Right lobe of liver (tissue), 6 donors: Measurements from ENCODE around the gene GRB10. TPM values are rescaled to one million over a fixed set of nuclear protein-coding genes. Genes with fewer than 3 reads are reported as not detected.
A peak's percentile ranks its signal among the peaks of the same experiment; 100 is the strongest.

ENCODE experiments used
- ATAC-seq, 4 donors: fragments of 200-7000 bp; cut with Tn5 transposase; one replicate each; pipeline ENCODE4 v1.9.1; 2020; ENCODE audit warnings: mild to moderate bottlenecking in 4 of 4, moderate library complexity in 4 of 4
- DNase-seq, 3 donors: peaks; one replicate each; pipeline ENCODE4 v3.0.0-alpha.2; 2020
- H3K27ac ChIP-seq, 3 donors: fragments of 200-600 bp; one replicate each; pipeline ENCODE4 v1.8.0; 2022
- H3K27me3 ChIP-seq, 2 donors: fragments of 200-600 bp; one replicate each; pipeline ENCODE4 v1.8.0; 2022
- H3K36me3 ChIP-seq, 4 donors: fragments of 200-600 bp; sonication (generic) in 1 of 4; one replicate each; pipeline versions ENCODE4 v1.5.1 to v1.8.0; 2017 to 2022; ENCODE audit warnings: control low read depth in 1 of 4
- H3K4me1 ChIP-seq, 4 donors: fragments of 200-600 bp; sonication (generic) in 1 of 4; one replicate each; pipeline versions ENCODE4 v1.5.1 to v1.8.0; 2017 to 2022; ENCODE audit warnings: control low read depth in 1 of 4
- H3K4me3 ChIP-seq, 3 donors: fragments of 200-600 bp; one replicate each; pipeline ENCODE4 v1.8.0; 2022
- H3K9me3 ChIP-seq, 4 donors: fragments of 200-600 bp; sonication (generic) in 1 of 4; one replicate each; pipeline versions ENCODE4 v1.5.1 to v1.8.0; 2017 to 2022; ENCODE audit warnings: control low read depth in 1 of 4
- POLR2A ChIP-seq: fragments of 450-650 bp; IDR thresholded peaks from one replicate; pipeline ENCODE4 v1.6.1; 2017; ENCODE audit warnings: antibody characterized with exemption, mild to moderate bottlenecking
- WGBS: methylation state at CpG from one replicate; pipeline ENCODE4 v1.1.6; 2018; ENCODE audit warnings: low coverage, low lambda C conversion rate; ENCODE audit not compliant: insufficient coverage; ENCODE audit errors: missing lambda C conversion rate; 5-methylcytosine and 5-hydroxymethylcytosine counted together
- intact Hi-C, 2 donors: fragments of 100-400 bp; cut with DNase I; formaldehyde crosslinking; loops; one replicate each; pipeline versions ENCODE4 v1.11.2 to v1.14.1; 2022
- total RNA-seq, 6 experiments: library from RNA; depleted of rRNA in 2 of 6; stranded (reverse); fragments of >200 nt in 2 of 6; fragmentation: NEBNext Ultra II Directional in 3 of 6; extraction: Animal tissue kit (Norgen Biotek cat#: 25700) in 3 of 6; gene quantifications; one replicate each; pipeline versions ENCODE4 v1.1.0 to v1.2.4, GENCODE V29; 2016 to 2023
- TF ChIP-seq, protein P1 (sequence below), 4 donors: fragments of 200-600 bp in 3 of 4; fragments of 450-650 bp in 1 of 4; IDR thresholded peaks; one replicate each; pipeline versions ENCODE4 v1.5.1 to v1.8.0; 2016 to 2022; ENCODE audit warnings: antibody characterized with exemption in 4 of 4, mild to moderate bottlenecking in 2 of 4
- donor health status: DM: no; HTN: yes; CAD: no.
- donor health status: DM: no; HTN: no; CAD: no.
- donor health status: DM: no; HTN: no; CAD: no.
- donor health status: DM: no; HTN: yes; CAD: no.
- donor health status: DM: no; HTN: yes; CAD: no.

Gene GRB10
- total RNA-seq, 6 experiments from 2014 or later = 24.9 to 55.5 (median 40.0) TPM

DNA sequence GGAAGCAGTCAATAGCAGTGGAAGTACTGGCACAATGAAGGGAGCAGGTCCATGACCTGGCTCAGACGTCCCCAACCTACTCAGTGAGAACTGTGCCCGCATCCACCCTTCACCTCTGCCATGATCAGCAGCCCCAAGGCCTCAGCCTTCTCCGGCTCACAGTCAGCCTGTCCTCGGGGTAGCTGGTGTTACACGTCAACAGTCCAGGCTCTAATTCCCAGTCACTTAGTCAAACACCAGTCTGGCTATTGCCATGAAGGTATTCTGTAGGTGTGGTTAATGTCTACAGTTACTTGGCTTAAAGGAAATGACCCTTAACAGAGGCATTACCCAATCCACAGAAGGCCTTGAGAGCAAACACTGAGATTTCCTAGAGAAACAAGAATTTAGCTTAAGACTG lies 49.1 kb downstream of the GRB10 start:
- no peak for TF ChIP-seq POLR2A
- TF ChIP-seq, protein P1, sequence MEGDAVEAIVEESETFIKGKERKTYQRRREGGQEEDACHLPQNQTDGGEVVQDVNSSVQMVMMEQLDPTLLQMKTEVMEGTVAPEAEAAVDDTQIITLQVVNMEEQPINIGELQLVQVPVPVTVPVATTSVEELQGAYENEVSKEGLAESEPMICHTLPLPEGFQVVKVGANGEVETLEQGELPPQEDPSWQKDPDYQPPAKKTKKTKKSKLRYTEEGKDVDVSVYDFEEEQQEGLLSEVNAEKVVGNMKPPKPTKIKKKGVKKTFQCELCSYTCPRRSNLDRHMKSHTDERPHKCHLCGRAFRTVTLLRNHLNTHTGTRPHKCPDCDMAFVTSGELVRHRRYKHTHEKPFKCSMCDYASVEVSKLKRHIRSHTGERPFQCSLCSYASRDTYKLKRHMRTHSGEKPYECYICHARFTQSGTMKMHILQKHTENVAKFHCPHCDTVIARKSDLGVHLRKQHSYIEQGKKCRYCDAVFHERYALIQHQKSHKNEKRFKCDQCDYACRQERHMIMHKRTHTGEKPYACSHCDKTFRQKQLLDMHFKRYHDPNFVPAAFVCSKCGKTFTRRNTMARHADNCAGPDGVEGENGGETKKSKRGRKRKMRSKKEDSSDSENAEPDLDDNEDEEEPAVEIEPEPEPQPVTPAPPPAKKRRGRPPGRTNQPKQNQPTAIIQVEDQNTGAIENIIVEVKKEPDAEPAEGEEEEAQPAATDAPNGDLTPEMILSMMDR (IDR thresholded peaks at IDR 0.05) = no peak
- no peak overlapping the region for H3K27ac ChIP-seq
- DNase-seq (no peak), ATAC-seq (peak; percentile 16 to 56 (median 28))
- 72% methylated on average over 5 of the region's 5 CpGs for WGBS
- H3K36me3 ChIP-seq = no peaks in the 10 kb centered on the region
- intact Hi-C loops = no loop called here
- no peaks in the 10 kb centered on the region for H3K27me3 ChIP-seq
- H3K9me3 ChIP-seq = no peaks in the 10 kb centered on the region
- H3K4me1 ChIP-seq = peaks cover 0 to 43% (median 16%) of the 10 kb centered on the region in 4 donors
- no peak overlapping the region for H3K4me3 ChIP-seq

DNA sequence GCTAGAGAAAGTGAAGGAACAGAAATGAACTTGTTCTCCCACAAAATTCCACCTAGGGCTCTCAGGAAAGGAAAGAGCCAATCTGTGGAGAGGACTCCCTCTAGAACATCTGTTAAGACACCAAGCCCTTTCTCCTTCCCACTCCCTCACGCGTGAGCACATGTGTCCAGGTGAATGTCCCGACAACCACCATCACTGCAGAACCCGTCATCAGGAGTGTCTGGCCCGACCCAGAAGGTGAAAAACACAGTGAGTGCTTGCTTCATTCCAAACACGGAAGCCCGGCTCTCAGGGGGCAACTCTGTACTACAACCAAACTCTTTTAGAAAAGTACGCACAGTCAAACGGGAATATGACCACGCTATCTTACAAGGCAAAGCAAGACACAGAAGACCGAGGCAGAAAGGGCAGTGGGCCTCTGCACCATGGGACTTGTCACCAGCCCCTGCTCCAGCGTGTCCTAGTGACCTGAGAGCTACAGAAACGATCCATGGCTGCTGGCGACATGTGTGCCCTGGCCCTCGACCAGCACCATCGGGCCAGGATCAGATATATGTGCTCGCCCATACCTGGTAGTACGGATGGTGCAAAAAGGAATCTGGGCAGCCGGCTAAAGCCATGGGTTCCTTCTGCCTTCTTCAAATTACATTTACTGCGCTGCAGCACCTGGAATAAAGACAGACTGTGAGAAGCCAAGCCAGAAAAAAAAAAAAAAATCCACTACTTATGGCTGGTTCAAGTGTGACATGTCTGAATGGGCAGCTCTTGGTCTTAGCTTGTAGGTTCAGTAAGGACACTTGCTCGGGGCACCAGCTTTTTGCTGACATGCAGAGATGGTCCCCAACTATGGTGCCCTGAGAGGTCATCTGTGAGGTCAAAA lies 50.8 kb downstream of the GRB10 start:
- ATAC-seq (peak in 1 of 4 donors; percentile 39), DNase-seq (no peak)
- H3K9me3 ChIP-seq = no peaks in the 10 kb centered on the region
- 54% methylated on average over 11 of the region's 21 CpGs for WGBS
- H3K36me3 ChIP-seq = no peaks in the 10 kb centered on the region
- TF ChIP-seq, protein P1 (IDR thresholded peaks at IDR 0.05) = no peak
- no peak for TF ChIP-seq POLR2A
- intact Hi-C loops = no loop called here
- H3K27ac ChIP-seq = peak overlapping the region in 1 of 3 donors; percentile 56
- H3K27me3 ChIP-seq = no peaks in the 10 kb centered on the region
- H3K4me1 ChIP-seq = peaks cover 0 to 50% (median 20%) of the 10 kb centered on the region in 4 donors
- no peak overlapping the region for H3K4me3 ChIP-seq

DNA sequence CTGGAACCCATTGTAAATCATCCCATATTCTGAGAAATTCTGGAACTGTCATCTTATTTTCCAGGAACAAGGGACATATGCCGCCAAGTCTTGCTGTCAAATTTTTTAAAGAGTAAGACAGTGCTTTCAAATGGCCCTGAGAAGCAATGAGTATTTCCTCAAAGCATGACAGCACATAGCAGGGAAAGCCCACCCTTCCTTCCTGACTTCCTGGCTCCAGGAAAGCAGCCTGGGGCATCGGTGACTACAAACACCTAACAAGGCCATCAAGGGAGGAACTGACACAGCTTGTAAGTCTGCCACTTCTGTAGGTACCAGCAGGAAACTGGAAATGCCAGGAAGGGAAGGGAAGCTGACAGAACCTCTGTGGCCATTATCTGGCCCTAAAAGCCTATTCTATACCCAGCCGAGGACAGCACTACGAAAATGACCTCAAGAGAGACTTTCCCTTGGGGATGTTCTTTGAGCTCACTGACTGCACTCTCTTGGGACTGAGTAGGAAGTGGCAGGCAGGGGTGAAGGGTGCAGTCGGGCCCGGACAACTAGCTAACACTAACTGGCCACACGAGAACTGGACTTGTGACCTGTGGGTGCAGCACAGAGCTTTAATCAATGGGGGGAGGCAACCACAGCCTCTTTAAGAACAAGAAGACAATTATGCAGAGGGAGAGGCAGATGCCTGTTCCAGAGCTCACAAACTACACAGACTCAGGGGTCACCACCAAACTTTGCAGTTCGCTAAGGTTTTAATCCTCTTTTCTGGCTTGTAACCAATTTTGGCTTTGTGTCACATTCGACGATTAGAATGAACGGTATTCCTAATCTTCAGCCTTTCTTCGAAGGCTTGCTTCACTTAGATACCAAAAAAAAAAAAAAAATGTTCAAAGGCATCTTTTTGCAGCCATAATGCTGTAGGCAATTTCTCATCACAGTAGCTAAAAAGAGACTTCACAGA lies 52.0 kb downstream of the GRB10 start:
- ATAC-seq (peak; percentile 75 to 87 (median 85)), DNase-seq (peak in 2 of 3 donors; percentile 69 to 75)
- Histone ChIP-seq H3K9me3 (no peaks in the 10 kb centered on the region), H3K27ac (peak overlapping the region; percentile 9 to 65 (median 56)), H3K4me3 (no peak overlapping the region), H3K27me3 (no peaks in the 10 kb centered on the region), H3K4me1 (peaks cover 0 to 63% (median 26%) of the 10 kb centered on the region in 4 donors), H3K36me3 (no peaks in the 10 kb centered on the region)
- TF ChIP-seq POLR2A = no peak
- TF ChIP-seq, protein P1 (IDR thresholded peaks at IDR 0.05) = no peak
- intact Hi-C loops = no loop called here
- 31% methylated on average over 10 of the region's 12 CpGs for WGBS

DNA sequence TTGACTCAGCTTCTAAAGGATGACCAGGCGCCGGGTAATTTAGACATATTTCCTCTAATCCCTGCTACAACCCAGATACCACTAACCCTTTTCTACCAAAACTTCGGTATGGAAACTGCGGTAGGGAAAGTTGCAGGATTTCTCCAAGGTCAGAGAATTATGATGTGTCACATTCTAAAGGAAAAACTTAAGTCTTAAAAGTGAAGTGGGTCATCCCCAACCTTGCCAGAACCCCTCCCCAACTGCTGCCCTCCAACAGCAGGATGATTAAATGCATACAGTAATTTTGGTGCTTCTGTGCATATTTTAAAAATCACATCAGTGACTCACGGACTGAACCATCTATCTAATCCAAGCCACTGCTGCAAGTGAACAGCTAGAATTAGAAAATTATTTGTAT lies 52.7 kb downstream of the GRB10 start:
- H3K9me3 ChIP-seq = no peaks in the 10 kb centered on the region
- no peak overlapping the region for H3K4me3 ChIP-seq
- H3K27ac ChIP-seq = peak overlapping the region in 1 of 3 donors; percentile 65
- TF ChIP-seq, protein P1 (IDR thresholded peaks at IDR 0.05) = no peak
- TF ChIP-seq POLR2A = no peak
- ATAC-seq (no peak), DNase-seq (no peak)
- 67% methylated on average over 5 of the region's 5 CpGs for WGBS
- intact Hi-C loops = no loop called here
- H3K27me3 ChIP-seq = no peaks in the 10 kb centered on the region
- H3K36me3 ChIP-seq = no peaks in the 10 kb centered on the region
- peaks cover 0 to 69% (median 29%) of the 10 kb centered on the region in 4 donors for H3K4me1 ChIP-seq
